Eye (tissue), 1 donor: Measurements from ENCODE around the gene SNAPC4.

Experiments
- DNase-seq: peaks from one replicate; pipeline ENCODE4 v3.0.0-alpha.2; 2015

Gene SNAPC4

GRCh38 chr9:136370687-136371532 is 29.1 kb downstream of the SNAPC4 start:
- DNase-seq, result no peak

DNA sequence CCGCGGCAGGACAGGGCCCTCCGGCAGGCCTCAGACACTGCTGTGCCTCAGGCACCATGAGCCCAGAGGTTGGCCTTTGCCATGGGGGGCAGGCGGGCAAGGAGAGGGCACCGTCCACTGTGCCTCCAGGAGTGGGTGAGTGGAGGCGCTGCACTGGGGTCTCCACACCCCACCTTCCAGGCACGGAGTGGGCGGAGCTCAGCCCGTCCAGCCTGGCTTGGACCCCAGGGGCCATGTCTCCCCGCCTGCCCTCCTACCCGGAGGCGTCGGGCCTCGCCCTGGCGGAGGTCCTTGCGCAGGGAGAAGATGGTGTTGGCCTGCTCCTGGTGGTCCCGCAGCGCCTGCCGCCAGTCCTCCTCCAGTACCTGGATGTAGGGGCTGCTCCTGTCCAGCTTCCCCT is 29.9 kb downstream of the SNAPC4 start:
- no peak for DNase-seq

- no peak for DNase-seq
Observed at GRCh38 chr9:136368190-136368589, 31.8 kb downstream of the SNAPC4 start.

- no peak for DNase-seq
Observed at GRCh38 chr9:136367296-136368145, 32.4 kb downstream of the SNAPC4 start.

DNA sequence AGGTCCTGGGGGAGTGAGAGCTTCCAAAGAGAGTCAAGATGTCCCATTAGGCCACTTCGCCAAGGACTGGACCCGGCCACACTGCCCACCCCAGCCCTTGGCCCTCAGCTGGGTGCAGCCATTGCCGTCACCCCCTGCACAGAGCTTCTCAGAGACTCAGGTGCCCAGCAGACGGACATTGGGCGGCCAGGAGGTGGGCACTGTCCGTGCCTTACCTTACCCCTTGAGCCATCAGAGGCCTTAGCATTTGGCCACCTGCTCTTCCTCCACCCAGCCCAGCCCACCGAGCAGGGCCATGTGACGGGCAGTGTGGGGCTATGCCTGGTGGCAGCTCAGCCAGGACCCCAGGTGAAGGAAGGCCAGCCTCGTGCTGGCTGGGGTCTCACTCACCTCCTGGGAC is 33.1 kb downstream of the SNAPC4 start:
- no peak for DNase-seq

- DNase-seq, result no peak
Observed at GRCh38 chr9:136365775-136366222, 34.2 kb downstream of the SNAPC4 start.

DNA sequence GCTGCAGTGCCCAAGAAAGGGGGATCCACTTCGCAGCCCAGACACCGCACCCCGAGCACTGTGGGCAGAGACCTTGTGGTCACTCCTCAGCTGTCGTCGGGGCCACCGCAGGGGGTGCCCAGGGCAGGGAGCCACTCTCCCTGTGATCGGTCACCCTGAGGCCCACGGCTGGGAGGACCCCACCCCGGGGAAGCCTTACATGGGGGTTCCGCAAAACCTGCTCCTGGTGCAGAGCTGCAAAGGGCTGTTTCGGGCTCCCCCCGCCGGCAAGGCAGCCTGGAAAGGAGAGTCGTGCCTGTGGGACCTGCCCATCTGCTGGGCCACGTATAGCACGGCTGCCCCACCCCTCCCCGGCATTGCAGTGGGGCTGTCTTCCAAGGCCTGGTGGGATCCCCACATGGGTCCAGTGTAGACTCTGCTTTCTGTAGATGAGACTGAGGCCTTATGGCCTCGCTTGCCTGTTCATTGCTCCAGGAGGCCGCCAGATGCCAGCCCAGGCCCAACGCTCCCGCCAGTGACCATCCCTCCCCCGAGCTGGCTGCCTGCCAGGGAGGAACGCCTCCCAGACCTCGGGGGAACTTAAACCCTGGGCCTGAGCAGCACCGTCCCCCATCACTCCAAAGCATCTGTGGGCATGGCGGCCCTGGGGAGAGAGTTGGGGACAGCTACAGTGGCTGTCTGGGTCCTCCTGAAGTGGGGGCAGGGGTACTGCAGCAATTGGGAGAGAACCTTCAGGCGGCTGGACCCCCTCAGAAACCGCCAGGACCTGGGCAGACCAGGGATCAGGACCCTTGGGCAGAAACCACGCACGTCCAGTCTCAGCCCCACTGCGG is 34.8 kb downstream of the SNAPC4 start:
- peak; percentile 63 for DNase-seq

- DNase-seq, result no peak
Observed at GRCh38 chr9:136363949-136364748, 35.8 kb downstream of the SNAPC4 start.

- DNase-seq, result peak; percentile 97
Observed at GRCh38 chr9:136363106-136363948, 36.6 kb downstream of the SNAPC4 start, which contains the start of gene DNLZ. Gene DNLZ, minus strand, starts transcription at chr9:136363744. Its CDS starts 30 bp downstream, at chr9:136363714.

- no peak for DNase-seq
Observed at GRCh38 chr9:136362450-136362784, 37.6 kb downstream of the SNAPC4 start.

DNA sequence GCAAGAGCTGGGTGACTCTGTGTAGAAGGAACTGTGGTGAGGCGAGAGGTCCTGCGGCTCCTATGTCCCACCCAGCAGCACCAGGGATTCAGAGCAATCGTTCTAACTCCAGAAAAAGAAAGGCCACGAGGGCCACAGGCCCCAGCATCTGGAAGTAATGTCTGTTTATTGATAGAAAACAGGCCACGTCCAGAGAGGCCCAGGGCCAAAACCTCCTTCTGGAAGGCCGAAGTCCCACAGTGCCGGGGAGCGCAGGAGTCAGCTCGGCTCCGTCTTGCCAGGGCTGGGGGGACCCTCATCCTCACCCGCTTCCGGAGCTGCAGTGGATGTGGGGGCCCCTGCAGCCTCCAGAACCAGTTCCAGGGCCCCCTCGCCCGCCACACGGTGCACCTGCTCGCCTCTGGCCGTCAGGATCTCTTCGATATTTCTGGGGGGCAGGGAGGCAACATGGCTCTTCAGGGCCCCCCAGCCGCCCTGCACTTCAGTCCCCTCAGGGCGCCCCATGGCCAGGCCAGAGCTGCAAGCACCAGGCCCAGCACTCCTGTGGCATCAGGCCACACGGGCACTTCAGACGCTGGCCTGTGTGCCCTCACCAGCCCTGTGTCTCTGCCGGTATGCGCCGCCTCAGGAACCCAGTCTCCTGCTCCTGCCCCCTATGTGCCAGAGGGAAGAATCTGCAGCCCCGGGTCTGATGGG is 38.1 kb downstream of the SNAPC4 start:
- no peak for DNase-seq

GRCh38 chr9:136361047-136361753 is 38.8 kb downstream of the SNAPC4 start:
- no peak for DNase-seq

DNA sequence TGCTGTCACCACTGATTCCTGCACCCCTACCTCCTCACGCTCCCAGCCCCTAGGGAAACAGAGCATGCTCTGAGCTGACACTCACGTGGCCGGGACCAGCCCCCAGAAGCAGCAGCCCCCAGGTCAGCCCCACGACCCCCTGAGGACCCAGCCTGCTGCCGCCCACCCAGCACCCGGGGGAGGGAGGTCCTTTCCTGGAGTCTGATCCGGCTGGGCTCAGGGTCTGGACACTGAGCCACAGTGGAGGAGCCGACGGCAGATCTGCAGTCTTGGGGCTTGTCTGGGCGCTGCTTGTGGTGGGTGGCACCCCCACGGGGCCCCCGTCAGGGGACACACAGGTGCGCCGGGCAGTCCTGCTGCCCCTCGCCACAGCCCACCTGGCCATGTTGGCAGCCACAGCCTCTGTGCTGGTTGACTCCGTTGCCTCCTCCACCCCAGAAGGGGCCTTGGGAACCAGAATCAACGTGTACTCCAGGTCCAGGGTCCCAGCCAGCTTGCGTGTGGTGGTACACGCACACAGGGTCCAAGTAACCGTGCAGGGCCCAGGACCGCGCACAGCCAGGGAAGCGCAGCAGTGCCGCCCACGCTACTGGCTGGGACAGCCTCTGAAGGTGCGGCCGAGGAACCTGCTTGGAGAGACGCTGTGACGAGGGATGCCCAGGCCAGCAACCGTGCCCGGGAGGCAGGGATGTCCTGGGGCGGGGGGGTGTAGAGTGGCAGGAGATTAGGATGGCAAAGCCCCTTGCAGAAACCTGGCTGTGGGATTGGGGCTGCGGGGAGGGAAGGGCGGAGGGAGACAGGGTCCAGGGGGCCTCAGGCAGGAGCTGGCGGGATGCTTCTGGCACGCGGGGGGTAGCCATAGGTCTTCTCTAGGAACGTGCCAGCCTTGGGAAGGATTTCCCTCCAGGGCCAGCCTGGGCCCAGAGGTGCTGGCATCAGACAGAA is 39.9 kb downstream of the SNAPC4 start:
- DNase-seq, result no peak

- no peak for DNase-seq
Observed at GRCh38 chr9:136358888-136359287, 41.1 kb downstream of the SNAPC4 start.

- DNase-seq, result no peak
Observed at GRCh38 chr9:136358016-136358415, 42.0 kb downstream of the SNAPC4 start.

DNA sequence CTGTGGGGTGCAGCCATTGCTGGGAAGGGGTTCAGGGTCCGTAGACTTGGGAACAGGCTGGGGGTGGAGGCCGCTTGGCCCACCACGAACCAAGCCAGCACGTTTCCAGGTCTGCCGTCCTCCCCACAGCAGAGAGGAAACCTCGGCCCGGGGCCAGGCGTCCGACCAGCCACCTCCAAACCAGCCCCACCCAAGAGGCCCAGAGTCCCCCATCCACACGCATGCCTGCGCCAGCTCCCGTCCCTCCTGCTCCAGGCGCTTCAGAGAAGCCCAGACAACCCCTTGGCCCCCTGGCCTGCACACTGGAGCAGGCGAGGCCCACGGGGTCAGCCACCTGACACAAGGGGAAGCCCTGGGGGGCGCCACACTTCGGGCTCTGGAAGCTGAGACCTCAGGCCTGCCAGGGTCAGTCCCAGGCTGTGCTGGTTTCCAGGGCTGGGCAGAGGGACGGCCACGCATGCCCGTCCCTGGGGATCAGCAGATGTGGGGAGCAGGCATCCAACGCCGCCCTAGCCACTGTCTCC is 42.7 kb downstream of the SNAPC4 start:
- no peak for DNase-seq

DNA sequence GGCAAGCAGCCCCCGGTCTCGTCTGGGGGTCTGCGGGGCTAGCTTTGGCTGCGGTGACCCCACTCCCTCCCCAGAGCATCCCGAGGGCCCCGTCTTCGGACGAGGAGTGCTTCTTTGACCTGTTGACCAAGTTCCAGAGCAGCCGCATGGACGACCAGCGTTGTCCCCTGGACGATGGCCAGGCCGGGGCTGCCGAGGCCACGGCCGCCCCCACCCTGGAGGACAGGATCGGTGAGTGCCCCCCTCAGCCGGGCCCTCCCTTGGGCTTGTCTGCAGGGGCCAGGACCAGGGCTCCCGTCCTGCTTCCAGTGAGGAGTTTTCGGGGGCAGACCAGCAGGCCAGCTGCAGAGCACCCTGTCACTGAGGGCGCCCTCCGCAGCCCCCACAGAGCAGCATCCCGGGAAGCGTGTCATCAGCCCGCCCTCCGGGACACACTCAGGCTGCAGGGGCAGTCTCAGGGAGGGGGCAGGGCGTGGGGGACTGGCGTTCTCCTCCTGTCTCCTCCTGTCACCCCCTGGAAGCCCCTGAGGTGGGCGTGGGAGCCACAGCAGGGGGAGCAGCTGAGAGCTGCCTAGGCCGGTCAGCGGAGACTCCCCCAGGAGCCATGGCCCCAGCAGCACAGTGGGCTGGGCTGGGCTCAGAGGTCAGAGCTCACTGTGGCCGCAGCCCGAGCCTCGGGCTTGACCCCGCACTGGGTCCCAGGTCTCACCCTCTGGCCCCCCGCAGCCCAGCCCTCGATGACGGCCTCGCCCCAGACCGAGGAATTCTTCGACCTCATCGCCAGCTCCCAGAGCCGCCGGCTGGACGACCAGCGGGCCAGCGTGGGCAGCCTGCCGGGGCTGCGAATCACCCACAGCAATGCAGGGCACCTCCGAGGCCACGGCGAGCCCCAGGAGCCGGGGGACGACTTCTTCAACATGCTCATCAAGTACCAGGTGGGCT is 44.1 kb downstream of the SNAPC4 start:
- DNase-seq, result no peak
